OCI-LY3 (cell line): ENCODE measurements around the gene STRN4.
A peak's percentile ranks its signal among the peaks of the same experiment; 100 is the strongest.

Experiments
- H2AFZ ChIP-seq: fragments of 200-600, 300-600 bp; shearing (Covaris generic); 2 replicates; pipeline ENCODE4 v1.6.0; 2014; ENCODE audit warnings: antibody characterized with exemption, low read depth, low read length
- H3K27ac ChIP-seq: fragments of 200-600, 300-600 bp; sonication (generic); 2 replicates; pipeline ENCODE4 v1.5.1; 2014; ENCODE audit warnings: mild to moderate bottlenecking, low read length, moderate library complexity, mixed read lengths
- H3K27me3 ChIP-seq: fragments of 200-600, 300-600 bp; sonication (generic); 2 replicates; pipeline ENCODE4 v1.6.1; 2014; ENCODE audit warnings: low read depth, low read length, mixed read lengths
- H3K36me3 ChIP-seq: fragments of 200-600, 300-600 bp; sonication (generic); replicated peaks from 2 replicates; pipeline ENCODE3; 2014; ENCODE audit warnings: low read depth, low read length, mixed read lengths
- H3K4me1 ChIP-seq: fragments of 300-600, 200-600 bp; sonication (generic); 2 replicates; pipeline ENCODE4 v1.6.1; 2014; ENCODE audit warnings: low read length, mixed read lengths
- H3K4me2 ChIP-seq: fragments of 200-600, 300-600 bp; sonication (generic); 2 replicates; pipeline ENCODE4 v1.6.1; 2014; ENCODE audit warnings: low read length, mixed read lengths
- H3K4me3 ChIP-seq: fragments of 300-600, 200-600 bp; sonication (generic); 2 replicates; pipeline ENCODE4 v1.5.1; 2014; ENCODE audit warnings: antibody characterized with exemption, mild to moderate bottlenecking, low read length, moderate library complexity
- H3K79me2 ChIP-seq: fragments of 300-600, 200-600 bp; shearing (Covaris generic); 2 replicates; pipeline ENCODE4 v1.6.1; 2014; ENCODE audit warnings: mild to moderate bottlenecking, low read length, mixed read lengths
- H3K9ac ChIP-seq: fragments of 300-600, 200-600 bp; shearing (Covaris generic); 2 replicates; pipeline ENCODE4 v1.6.0; 2014; ENCODE audit warnings: mild to moderate bottlenecking, low read length, moderate library complexity
- H3K9me3 ChIP-seq: fragments of 200-600, 300-600 bp; shearing (Covaris generic); 2 replicates; pipeline ENCODE4 v1.6.1; 2014; ENCODE audit warnings: low read length, mixed read lengths; ENCODE audit not compliant: insufficient read depth
- H4K20me1 ChIP-seq: fragments of 200-600, 300-600 bp; sonication (generic); 2 replicates; pipeline ENCODE4 v1.6.1; 2016; ENCODE audit warnings: low read length, mixed read lengths; ENCODE audit not compliant: insufficient read depth
- EZH2phosphoT487 ChIP-seq: fragments of 200-600 bp; shearing (Covaris generic); IDR thresholded peaks from 2 replicates; pipeline ENCODE4 v1.6.1; 2018; ENCODE audit warnings: antibody characterized with exemption, mixed run types, low read depth
- TF ChIP-seq, protein P1 (sequence below): fragments of 200-600, 300-600 bp; sonication (generic); IDR thresholded peaks from 2 replicates; pipeline ENCODE4 v1.5.1; 2014; ENCODE audit warnings: antibody characterized with exemption, low read length, low read depth

The STRN4 gene

DNA sequence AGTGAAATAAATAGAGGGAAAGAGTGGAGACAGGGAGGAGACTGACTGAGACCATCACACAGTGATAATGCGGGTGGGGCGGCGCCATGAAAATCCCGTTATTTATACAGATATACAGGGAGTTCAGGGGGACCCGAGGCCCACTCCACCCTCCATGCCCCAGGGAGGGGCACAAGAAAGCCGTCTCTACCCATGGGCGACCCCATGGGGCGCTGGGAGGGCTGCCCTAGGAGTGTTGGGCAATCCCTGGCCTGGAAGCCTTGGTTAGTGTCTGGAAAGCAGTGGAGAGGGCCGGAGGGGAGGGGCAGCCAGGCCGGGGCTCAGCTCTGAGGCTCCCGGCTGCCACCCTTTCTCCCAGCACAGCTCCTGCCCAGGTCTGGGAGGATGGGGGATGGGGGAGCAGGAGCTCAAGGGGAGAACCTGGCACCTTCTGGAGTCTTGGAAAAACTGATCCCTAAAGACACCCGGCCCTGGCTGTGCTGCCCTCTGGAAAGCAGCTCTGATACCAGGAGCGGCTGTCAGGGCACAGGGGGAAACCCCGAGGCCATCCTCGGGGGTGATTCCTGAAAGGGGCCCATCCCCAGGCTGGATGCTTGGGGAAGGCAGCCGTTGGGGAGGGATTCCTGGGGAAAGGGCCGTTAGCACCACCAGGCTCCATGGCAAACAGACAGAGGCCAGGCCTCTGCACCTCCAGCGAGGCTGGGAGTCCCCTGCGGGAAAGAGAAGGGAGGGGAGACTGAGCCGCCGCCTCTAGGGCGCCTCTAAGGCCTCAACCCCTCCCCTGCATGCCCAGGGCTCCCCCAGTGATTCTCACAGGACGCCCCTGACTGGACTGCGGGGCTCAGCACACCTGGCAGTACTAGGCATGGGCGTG, 26.4 kb downstream of the STRN4 start:
- Histone ChIP-seq H3K9me3 (no peaks in the 10 kb centered on the region), H3K9ac (no peak overlapping the region), H4K20me1 (peaks cover 5% of the 10 kb centered on the region; the same call in 1 of the 2 replicates), H3K79me2 (peaks cover 20% of the 10 kb centered on the region), H2AFZ (no peak overlapping the region), H3K4me1 (peaks cover 39% of the 10 kb centered on the region), H3K36me3 (peaks cover 38% of the 10 kb centered on the region), H3K4me2 (peak overlapping the region; percentile 77; the same call in 1 of the 2 replicates), H3K27ac (peak overlapping the region; percentile 74), H3K4me3 (no peak overlapping the region), H3K27me3 (no peaks in the 10 kb centered on the region)
- TF ChIP-seq, protein P1, sequence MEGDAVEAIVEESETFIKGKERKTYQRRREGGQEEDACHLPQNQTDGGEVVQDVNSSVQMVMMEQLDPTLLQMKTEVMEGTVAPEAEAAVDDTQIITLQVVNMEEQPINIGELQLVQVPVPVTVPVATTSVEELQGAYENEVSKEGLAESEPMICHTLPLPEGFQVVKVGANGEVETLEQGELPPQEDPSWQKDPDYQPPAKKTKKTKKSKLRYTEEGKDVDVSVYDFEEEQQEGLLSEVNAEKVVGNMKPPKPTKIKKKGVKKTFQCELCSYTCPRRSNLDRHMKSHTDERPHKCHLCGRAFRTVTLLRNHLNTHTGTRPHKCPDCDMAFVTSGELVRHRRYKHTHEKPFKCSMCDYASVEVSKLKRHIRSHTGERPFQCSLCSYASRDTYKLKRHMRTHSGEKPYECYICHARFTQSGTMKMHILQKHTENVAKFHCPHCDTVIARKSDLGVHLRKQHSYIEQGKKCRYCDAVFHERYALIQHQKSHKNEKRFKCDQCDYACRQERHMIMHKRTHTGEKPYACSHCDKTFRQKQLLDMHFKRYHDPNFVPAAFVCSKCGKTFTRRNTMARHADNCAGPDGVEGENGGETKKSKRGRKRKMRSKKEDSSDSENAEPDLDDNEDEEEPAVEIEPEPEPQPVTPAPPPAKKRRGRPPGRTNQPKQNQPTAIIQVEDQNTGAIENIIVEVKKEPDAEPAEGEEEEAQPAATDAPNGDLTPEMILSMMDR: no peak
- no peak for TF ChIP-seq EZH2phosphoT487

DNA sequence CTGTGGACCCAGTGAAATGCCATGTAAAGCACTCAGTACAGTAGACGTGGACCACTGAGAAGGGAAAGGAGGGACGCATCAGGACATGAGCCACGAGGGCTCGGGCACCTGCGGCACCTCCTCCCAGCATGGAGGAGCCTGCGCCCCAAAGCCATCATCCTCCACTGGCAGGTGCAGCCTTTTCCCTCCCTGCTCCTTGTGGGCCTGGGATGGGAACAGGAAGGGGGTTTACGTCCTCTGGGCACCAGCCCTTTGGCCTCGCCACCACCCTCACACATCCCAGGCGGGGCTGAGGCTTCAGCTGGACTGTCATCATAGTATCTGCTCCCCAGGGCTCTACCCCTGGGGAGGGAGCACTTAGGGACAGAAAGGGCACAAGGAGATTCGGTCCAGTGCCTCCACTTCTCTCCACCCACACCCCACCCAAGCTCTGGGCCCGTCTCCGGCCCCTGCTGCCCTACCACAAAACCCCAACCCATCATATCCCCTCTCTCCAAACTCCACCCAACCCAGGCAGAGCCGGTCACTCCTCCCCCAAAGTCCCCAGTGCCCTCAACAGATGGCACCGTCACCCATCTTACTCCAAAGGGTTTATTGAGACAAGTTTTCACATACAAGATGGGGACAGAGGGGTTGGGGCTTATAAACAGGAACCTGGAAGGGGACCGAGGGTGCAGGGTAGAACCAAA, 27.2 kb downstream of the STRN4 start:
- Histone ChIP-seq H3K9ac (no peak overlapping the region), H3K27ac (peak overlapping the region; percentile 74), H3K4me2 (peak overlapping the region; percentile 77; the same call in 1 of the 2 replicates), H3K4me1 (peaks cover 42% of the 10 kb centered on the region), H2AFZ (no peak overlapping the region), H4K20me1 (peaks cover 5% of the 10 kb centered on the region; the same call in 1 of the 2 replicates), H3K79me2 (peaks cover 24% of the 10 kb centered on the region), H3K36me3 (peaks cover 32% of the 10 kb centered on the region), H3K27me3 (no peaks in the 10 kb centered on the region), H3K4me3 (no peak overlapping the region), H3K9me3 (no peaks in the 10 kb centered on the region)
- TF ChIP-seq, protein P1: no peak
- TF ChIP-seq EZH2phosphoT487: no peak

DNA sequence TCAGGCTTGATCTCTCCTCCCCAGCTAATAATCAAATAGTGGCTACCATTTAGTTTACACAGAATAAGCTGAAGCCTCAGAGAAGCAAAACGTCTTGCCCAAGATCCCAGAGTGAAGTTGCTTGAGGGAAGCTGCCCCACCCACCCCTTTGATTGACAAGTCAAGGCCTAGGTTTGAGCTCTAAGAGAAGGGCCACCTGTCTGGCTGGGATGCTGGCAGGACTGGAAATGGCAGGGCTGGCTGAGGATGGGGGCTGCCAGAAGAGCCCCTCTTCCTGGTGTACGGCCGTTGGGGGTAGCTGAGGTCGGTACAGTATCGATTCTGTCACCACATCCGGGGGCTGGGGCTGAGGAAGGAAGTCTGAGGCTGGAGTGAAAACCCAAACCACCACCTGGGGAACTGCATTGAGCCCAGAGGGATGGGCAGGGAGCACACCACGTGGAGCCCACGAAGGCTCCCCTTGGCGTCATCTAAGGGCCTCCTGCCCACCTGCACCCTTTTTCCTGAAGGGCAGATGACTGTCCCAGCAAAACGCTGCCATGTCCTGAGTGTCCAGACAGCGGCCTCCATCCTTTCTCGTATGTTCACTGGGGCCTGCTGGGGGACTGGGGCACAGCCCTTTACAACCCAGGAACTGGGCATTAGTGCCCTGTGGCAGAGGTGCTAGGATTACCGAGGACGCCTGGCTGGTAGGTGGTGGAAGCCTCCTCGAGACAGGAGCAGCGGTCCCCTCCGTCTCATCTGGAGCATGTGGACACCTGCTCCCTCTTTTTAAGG, 27.9 kb downstream of the STRN4 start:
- Histone ChIP-seq H3K79me2 (peaks cover 24% of the 10 kb centered on the region), H3K36me3 (peaks cover 28% of the 10 kb centered on the region), H3K9me3 (no peaks in the 10 kb centered on the region), H2AFZ (no peak overlapping the region), H3K4me2 (peak overlapping the region; percentile 77), H4K20me1 (peaks cover 5% of the 10 kb centered on the region; the same call in 1 of the 2 replicates), H3K9ac (peak overlapping the region; percentile 93; the same call in 1 of the 2 replicates), H3K4me1 (peaks cover 42% of the 10 kb centered on the region), H3K27ac (peak overlapping the region; percentile 74), H3K27me3 (no peaks in the 10 kb centered on the region), H3K4me3 (peak overlapping the region; percentile 94)
- TF ChIP-seq, protein P1: no peak
- no peak for TF ChIP-seq EZH2phosphoT487
